IPS-NIHi7 (cell line): Measurements from ENCODE around the gene NRG3.
"Not testable (repeated sequence)": the region's sequence is repeated elsewhere in the genome, so short reads cannot be mapped to it uniquely, and the experiment has no call there.

ENCODE experiments used
- DNase-seq: peaks from one replicate; pipeline ENCODE4 v3.0.0; 2012; ENCODE audit warnings: mixed read lengths; ENCODE audit errors: extremely low spot score

The NRG3 gene

GRCh38 chr10:82916941-82917340 lies 1041.9 kb downstream of the NRG3 start:
- DNase-seq: no peak

- no peak for DNase-seq
Measured at GRCh38 chr10:82918022-82918421, 1043.0 kb downstream of the NRG3 start.

- DNase-seq: no peak
Measured at GRCh38 chr10:82922046-82922445, 1047.1 kb downstream of the NRG3 start.

GRCh38 chr10:82922755-82923154 lies 1047.8 kb downstream of the NRG3 start:
- peak; percentile 15 for DNase-seq

GRCh38 chr10:82924711-82925110 lies 1049.7 kb downstream of the NRG3 start:
- no peak for DNase-seq

GRCh38 chr10:82925547-82925946 lies 1050.6 kb downstream of the NRG3 start:
- no peak for DNase-seq

GRCh38 chr10:82932451-82932850 lies 1057.5 kb downstream of the NRG3 start:
- no peak for DNase-seq

GRCh38 chr10:82934429-82934828 lies 1059.4 kb downstream of the NRG3 start:
- peak; percentile 63 for DNase-seq

- no peak for DNase-seq
Measured at GRCh38 chr10:82934947-82935346, 1060.0 kb downstream of the NRG3 start.

- DNase-seq: no peak
Measured at GRCh38 chr10:82938331-82938730, 1063.3 kb downstream of the NRG3 start.

- DNase-seq: no peak
Measured at GRCh38 chr10:82942286-82943099, 1067.5 kb downstream of the NRG3 start.

- DNase-seq: no peak
Measured at GRCh38 chr10:82943142-82943541, 1068.1 kb downstream of the NRG3 start.

- DNase-seq: no peak
Measured at GRCh38 chr10:82949816-82950575, 1075.0 kb downstream of the NRG3 start.

- no peak for DNase-seq
Measured at GRCh38 chr10:82953331-82953730, 1078.3 kb downstream of the NRG3 start.

GRCh38 chr10:82953909-82954308 lies 1078.9 kb downstream of the NRG3 start:
- DNase-seq: no peak

GRCh38 chr10:82960421-82961060 lies 1085.5 kb downstream of the NRG3 start:
- DNase-seq: not testable (repeated sequence)

GRCh38 chr10:82961864-82962263 lies 1086.9 kb downstream of the NRG3 start:
- no peak for DNase-seq

- no peak for DNase-seq
Measured at GRCh38 chr10:82966130-82966529, 1091.1 kb downstream of the NRG3 start.

GRCh38 chr10:82968533-82968932 lies 1093.5 kb downstream of the NRG3 start:
- no peak for DNase-seq

GRCh38 chr10:82969405-82969804 lies 1094.4 kb downstream of the NRG3 start:
- no peak for DNase-seq

- no peak for DNase-seq
Measured at GRCh38 chr10:82980321-82980720, 1105.3 kb downstream of the NRG3 start.

- DNase-seq: no peak
Measured at GRCh38 chr10:82981137-82981723, 1106.2 kb downstream of the NRG3 start.
